Germinal center (tissue), 1 donor: ENCODE results near the gene TCOF1.
"Not testable (repeated sequence)": the region's sequence is repeated elsewhere in the genome, so short reads cannot be mapped to it uniquely, and the experiment has no call there.

ENCODE experiments used
- DNase-seq: peaks from one replicate; pipeline ENCODE4 v3.0.0; 2012; ENCODE audit warnings: mixed read lengths, low spot score

The TCOF1 gene

DNA sequence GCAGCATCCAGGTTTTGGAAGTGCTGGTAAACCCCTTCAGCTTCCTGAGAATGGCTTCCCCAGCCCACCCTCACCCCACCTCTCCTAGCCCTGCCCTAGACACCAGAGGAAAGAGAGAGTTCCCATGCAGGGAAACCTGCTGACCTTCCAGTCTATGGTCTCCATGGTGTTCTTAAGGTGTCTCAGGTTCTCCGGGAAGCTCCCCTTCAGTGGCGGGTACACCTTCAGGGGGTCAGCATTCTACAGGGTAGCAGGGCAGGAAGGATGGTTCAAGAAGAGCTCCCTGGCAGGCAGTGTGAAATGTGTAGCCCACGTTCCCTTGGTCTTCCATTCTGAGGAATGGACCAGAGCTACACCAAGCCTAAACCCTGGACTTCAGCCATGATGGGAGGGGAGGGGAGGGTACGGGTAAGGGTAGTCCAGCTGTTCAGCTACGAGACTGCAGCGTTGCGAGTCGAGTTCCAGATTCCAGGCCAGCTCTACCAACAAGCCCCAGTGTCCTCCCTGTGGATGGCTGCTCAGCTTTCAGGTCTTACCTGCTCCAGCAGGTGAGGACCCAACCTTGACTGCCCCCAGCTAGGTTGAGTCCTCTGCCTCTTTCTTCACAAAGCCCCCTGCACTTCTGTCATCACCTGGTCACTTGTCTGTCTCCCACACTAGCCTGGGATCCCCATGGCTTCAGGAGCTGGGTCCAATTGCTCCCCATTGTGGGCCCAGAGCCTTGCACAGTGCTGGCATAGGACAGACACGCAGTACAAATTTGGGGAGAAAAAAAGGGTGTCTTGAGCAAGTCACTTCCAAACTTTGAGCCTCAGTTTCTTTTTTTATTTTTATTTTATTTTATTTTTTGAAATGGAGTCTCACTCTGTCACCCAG lies 47.7 kb downstream of the TCOF1 start:
- no peak for DNase-seq

DNA sequence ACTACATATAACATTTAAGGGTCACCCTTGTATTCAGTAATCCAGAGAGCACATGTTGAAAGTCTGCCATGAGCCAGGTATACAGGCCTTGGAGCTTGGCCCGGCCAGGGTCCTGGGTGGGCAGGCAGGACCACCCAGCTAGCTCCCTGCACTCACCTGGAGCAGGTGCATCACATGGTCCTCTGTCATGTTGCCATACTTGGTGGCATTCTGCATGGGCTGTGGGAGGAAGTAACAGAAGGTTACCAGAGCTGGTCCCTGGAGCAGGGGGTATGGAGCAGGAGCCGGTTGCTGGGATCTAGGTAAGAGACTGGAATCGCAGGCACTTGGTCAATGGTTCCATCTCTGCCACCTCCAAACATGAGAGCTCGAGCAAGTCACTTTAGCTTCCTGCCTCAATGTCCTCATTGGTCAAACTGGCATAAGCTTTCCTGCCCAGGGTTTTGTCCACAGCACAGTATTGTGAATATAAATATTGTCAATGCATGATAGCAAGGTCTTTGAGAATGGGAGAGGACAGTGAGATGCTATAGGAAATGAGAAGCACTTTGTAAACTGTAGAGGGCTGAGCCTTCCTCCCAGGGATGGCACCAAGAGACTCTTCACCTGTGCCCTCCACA lies 48.7 kb downstream of the TCOF1 start:
- DNase-seq = no peak

DNA sequence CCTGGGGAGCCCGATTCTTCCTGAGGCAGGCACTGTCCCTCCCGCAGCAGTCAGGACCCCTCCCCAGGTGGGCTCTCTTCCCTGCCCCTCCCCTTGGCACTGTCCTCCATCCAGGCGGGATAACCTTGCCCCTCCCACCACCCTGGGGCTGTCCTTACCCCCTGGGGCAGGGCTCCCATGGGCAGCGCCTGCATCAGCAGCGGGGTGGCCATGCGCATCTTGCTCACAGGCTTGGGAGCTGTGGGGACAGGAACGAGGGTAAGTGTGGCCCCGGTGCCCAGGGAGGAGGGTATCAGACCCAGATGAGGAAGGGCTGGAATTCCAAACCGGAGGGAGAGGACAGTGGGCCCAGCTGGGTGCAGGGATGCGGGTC lies 49.2 kb downstream of the TCOF1 start:
- DNase-seq = no peak

DNA sequence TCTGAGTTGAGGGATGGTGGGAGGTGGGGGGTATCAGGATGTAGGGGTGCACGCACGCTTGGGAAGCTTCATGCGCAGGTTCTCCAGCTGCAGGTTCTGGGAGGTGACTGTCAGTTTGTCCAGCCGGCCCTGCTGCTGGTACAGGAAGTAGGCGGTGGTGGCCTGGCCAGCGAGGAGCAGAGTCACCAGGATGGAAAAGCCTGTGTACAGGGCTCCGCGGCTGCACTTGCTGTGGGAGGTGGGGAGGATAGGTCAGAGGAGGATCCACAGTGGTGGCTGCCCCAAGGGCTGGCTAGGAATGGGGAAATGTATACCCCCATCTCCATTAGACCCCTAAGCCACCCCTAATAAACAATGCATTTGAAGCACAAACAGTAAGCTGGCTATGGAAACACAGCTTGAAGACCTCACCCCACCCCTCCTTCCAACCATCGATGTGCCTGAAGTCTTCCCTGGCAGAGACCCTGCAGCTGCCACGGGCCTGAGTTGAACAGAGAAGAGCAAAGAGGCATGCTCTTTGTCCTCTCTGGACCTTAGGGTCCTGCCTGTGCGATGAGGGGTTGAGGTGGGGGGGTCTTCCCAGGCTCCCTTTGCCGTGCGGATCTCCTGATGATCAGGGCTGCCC lies 49.7 kb downstream of the TCOF1 start:
- no peak for DNase-seq

DNA sequence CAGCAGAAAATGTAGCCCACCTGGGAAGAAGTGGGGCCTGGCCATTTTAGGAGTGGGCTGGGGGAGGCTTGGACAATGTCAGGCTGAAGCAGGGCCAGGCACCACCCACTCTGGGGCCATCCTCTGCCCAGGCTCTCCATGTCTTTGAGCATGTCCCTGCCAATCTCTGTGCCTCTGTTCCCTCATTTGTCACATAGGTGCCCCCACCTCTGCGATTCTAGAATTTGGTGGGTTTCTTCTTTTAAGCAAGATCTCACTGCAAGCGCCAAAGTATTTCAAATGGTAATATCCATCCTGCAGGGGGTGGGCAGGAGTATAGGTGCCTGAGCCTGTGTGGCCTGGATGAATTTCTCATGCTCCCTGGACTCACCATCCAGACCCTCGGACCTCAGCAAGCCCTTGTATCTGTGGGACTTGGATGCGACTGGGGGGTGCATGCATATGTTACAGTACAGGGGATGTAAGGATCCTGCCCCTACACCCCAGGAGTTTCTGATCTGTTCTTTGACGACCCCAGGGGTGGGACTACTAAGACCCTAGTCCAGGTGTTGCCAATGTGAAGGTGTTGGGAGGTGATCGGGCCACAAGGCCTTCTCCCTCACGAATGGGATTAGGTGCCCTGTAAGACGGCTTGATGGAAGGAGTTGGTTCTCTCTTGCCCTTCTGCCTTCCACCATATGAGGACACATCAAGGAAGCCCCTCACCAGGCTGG lies 50.9 kb downstream of the TCOF1 start:
- DNase-seq = no peak

DNA sequence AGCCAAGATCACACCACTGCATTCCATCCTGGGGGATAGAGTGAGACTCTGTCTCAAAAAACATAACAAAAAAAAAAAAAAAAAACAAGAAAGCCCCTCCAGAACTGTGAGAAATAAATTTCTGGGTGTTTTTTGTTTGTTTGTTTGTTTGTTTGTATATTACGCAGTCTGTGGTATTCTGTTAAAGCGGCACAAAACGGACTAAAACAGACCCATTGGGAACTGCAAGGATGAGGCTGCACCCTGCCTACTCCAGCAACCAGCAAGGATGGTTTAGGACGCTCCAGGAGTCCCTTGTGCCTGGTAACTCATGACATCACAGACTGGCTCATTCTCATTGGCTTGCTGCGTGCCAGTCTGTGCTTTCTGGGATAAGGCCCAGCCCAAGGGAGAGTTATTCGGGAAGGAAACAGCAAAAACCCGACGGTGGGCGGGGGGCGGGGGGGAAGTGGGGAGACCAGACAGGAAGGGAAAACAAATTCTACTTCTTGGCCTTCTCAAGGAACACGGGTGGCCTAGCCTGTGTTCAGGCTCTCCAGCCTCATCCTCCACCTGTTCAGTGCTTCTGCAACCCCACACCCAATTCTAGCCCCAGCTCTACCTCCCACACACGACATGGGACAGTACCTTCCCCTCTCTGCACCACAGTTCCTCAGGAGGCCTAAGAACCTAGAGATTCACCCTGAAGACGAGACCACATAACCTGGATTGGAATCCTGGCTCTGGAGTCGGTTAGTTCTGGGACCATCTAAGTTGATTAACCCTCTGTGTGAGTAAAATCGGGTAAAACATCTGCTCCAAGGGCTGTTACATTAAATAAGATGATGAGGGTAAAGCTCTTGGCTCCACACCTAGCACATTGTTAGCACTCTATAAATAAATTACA lies 52.4 kb downstream of the TCOF1 start:
- DNase-seq = no peak

DNA sequence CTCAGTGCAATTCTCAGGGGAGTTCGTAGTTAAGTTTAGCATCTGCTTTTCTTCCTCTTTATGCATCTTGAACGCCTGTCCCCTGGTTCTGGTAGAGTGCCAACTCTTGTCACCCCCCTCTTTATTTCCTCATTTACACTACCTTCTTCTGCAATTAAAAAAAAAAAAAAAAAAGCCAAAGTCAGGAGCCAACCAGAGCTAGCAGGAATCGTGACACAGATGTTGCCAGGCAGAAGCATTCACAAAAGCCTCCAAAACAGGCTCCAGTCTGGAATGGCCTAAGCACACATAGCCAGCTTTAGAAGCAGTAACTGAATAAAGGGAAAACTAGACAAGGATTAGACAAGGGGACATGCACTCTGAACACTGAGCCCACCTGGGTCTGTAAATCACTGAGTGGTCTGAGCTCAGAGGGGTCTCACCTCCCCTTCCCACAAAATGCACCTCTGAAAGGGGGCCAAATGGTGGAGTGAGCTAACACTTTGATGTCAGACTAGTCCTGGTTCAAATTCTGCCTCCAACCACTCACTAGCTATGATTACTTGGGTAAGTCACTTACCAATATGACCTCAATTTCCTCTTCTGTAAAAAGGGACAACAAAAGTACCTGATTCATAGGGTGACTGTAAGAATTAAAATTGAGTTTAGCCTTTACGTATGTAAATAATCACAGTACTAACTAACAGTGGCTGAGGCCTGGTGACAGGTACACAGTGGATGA lies 53.2 kb downstream of the TCOF1 start:
- peak; percentile 85 for DNase-seq

DNA sequence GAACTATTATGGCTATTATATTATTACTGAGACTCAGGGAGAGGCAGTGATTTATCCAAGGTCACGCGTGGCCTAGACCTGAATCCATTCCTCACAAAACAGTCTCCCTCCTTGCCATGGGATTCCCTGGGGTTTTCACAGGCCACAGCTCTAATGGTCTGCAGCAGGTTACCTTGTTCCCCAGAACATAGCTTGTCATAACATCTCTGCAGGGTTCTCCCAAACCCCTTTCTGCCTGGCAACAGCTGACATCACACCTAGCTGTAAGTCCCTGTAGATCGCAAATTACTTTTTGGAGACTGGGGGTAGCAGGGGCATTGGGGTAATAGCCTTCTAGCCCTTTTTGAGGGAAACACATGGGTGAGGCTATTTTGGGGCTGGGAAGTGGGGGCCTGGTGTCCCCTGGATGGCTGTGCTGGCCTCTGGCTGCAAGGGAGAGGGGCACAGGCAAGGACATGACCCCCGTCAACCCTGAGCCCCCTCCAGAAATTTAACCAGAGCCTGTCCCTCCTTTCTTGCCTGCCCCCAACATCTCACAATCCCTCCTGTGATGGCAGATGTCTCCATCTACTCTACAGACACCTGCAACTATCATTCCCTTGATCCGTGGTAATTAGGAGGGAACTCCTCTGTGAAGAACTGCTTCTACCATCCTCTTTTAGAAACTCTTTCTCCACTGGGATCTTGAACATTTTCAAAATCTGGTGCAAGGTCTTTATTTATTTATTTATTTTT lies 53.9 kb downstream of the TCOF1 start:
- DNase-seq = peak; percentile 74

DNA sequence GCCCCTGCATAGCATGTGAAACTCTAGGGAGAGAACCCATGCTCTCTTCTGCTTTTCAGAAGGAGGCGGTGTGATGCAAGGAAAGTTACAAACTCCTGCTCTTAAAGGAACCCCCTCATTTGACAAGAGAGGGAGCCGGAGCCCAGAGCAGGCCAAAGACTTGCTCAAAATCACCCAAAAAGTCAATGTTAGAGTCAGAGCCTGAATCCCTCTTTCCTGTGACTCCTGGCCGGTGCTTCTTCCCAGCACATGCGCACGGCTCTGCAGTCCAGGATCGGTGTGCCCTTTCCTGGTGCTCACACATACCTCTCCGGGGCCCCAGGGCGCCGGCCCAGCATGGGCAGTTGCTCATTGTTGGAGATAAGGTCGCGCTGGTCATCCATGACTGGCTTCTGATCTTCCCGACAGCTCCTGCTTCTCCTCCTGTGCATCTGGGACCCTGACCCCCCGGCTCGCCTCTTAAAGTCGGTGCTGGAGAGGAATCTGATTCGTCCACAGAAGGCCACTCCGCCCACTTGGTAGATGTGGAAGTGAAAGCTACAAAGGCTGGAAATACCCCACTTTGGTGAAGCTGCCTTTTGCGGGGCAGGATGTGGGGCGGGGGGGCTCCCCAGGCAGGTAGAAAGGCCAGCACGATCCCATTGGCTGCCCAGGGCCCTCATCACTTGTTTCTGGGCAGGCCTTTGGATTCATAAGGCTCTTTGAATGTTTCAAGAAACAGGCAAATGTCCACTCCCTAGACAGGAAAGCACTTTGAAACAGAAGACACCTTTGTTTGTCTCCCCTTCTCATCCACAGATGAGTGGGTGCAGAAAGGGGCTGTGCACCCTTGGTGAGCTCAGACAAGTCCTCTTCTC lies 55.0 kb downstream of the TCOF1 start, which contains the start of gene CD74:
Gene CD74 (minus strand): TSS at position 592 of the 857 bp plus-strand sequence. CDS start 161 bp downstream, at position 431.
- peak; percentile 95 for DNase-seq

DNA sequence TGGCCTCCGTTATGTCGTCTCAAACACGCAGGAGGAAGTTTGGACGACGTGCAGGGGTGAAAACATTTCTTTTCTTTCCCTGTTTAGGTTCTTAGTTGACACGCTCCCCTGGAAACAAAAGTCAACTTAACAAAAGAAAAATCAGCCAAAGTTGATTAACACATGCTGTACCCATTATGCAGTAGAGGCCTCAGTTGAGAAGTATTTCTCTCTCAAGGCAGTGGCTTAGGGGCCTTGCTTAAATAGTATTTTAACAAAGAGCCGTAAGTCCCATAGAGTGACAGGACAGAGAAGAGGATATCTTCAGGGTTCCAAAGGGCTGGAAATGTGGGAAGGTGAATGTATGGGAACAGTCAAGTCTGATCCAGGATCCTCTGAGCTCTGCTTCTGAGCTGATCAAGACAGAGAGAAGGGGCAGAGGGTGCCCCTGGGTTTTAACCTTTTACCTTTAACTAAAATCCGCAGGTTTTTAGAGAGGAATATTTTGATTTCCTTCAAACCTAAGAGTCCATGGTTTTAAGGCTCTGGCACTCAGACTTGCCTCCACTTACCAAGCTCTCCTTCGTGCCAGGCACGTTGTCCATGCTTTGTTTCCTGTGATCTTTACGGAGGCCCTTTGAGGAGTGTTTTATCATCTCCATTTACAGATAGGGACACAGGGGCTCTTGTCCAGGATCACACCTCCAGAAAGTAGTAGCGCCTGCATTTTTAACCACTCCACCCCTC lies 55.8 kb downstream of the TCOF1 start:
- no peak for DNase-seq

DNA sequence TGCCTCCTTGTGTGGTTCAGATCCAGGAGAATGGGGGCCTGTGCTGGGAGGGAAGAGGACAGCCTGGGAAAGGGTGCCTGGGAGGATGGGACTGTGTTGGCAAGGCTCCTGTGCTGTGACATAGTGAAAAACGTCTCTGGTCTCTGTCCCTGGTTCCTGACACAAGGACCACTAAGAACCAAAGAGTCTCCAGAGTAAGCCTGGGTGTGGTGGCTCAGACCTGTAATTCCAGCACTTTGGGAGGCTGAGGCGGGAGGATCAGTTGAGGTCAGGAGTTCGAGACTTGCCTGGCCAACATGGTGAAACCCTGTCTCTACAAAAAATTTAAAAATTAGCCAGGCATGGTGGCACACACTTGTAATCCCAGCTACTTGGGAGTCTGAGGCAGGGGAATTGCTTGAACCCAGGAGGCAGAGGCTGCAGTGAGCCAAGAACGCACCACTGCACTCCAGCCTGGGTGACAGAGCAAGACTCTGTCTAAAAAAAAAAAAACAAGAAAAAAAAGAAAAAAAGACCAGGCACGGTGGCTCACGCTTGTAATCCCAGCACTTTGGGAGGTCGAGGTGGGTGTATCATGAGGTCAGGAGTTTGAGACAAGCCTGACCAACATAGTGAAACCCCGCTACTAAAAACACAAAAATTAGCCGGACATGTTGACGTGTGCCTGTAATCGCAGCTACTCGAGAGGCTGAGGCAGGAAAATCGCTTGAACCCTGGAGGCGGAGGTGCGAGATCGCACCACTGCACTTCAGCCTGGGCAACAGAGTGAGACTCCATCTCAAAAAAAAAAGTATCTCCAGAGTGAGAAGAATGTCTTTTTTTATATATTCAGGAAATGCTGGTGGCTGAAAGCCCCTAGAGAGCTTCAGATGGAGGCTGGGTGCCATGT lies 56.6 kb downstream of the TCOF1 start:
- DNase-seq = not testable (repeated sequence)

DNA sequence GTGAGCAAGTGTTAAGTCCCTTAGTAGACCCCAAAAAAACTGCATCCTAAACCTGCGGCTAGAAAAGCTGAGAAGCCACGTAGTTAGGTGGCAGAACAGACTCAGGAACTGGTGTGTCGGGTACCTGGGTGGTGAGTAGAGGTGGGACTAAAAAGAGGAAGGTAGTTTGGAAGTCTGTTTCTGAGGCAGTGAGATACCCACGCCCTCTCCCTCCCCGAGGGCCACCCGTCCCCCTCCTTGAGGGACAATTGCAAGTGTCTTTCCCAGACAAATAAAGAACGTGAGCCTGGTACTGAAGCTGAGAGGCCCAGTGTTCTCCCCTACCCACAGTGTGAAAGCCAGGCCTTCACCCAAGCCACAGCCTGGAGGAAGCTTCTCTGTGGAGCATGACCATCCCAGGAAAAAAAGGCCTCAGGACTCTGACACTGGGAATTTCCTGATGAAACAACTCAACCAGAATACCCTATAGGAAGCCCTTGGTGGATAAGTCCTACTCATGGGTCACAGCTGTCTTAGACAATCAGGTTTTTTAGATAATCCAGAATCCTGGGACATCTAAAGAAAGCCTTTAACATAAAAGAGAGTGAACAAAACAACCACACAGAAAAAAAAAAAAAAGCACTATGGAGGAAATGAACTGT lies 62.3 kb downstream of the TCOF1 start:
- DNase-seq = no peak

DNA sequence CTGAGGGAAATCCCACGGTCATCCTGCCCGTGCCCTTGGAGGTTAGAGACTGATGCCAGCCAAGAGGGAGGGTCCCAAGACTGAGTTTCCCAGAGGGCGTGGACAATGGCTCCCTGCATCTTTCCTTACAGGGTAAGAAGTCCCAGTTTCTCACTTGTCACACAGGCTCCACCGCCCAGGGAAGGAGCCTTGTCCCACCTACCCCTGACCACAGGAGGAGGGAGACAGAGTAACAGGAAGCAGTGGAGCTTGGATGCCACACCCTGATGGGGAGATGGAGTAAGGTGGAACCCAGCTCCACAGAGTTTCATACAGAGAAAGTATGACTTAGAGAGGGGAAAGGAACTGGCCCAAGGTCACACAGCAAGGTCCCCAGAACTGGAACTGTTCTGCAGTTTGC lies 64.6 kb downstream of the TCOF1 start:
- no peak for DNase-seq

DNA sequence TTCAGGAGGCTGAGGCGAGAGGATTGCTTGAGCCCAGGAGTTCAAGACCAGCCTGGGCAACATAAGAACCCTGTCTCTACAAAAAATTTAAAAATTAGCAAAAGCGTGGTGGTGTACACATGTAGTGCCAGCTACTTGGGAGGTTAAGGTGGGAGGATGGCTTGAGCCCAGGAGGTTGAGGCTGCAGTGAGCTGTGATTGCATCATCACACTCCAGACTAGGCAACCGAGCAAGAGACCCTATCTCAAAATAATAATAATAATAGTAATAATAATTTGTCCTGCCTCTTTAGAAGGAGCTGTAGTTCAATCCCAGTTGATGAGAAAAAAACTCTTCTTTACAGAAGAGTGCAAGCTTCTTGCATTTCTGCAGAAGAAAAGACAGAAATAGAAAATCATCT lies 65.3 kb downstream of the TCOF1 start:
- DNase-seq = no peak

DNA sequence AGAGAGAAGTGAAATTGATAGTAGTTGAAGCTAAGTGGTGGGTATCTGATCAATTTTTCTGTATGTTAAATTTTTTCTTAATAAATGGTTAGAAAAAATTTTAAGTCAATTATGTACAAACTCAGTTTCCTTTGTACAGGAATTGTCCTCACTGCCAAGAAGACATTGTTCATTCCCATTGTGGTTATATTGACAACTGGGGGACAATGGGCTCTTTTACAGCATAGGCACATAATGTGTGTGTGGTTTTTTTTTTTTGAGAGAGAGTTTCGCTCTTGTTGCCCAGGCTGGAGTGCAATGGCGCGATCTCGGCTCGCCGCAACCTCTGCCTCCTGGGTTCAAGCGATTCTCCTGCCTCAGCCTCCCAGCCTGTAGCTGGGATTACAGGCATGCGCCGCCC lies 68.7 kb downstream of the TCOF1 start:
- not testable (repeated sequence) for DNase-seq

DNA sequence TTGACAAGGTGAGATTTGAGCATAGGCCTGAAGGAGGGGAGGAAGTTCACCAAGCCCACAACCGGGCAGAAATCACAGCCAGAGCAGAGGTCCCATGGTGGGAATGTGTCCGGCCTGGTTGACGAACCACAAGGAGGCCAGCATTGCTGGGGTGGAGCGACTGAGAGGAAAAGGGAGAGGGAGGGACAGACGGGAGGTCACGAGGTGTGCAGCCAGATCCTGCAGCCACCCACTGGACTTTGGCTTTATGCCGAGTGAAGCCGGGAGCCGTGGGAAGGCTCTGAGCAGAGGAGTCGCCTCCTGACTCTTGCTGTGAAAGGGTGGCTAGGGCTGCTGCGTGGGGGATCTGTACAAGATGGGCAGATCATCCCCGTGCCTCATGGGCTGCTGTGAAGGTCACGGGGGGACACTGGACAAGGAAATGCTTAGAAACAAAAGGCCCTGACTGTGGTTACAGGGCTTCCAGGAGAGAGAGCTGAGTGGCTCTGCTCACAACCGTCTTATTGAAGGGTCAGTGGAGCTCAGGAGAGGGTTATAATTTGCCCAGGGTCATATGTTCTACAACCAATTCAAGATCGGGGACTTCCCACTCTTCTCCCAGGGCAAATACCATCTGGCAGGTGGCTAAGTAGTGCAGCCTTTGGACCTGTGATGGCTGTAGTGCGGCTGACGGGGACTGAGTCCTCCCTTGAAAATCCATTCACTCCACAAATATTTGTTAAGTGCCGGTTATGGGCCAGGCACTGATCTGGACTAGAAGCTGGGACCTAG lies 70.8 kb downstream of the TCOF1 start:
- no peak for DNase-seq
